NCI-H2196 treated with DMSO at 0.1 percent for 48 hours (cell line): ENCODE data around the gene COL16A1.

ENCODE experiments used
- DNase-seq: peaks from one replicate; lab custom pipeline; 2025; ENCODE audit not compliant: unreplicated experiment; lab: John Stamatoyannopoulos, UW

Gene COL16A1

DNA sequence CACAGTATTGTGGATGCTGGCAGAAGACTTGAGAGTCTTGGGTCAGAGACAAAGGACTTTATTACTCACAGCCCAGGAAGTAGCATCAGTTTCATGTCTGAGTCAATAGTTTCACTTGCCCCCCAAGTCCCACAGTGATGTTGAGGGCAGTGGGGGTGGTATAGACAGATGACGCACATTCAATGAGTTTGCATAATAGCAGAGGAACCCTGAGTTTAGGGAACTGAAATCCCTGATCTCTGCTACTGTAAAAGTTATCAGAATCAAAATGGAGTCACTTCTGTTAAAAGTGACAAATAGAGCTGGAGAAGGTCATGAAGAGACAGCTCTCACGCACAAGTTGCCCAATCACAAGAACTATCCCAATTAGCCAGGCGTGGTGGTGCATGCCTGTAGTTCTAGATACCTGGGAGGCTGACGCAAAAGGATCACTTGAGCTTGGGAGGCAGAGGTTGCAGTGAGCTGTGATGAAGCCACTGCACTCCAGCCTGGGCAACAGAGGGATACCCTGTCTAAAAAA lies 97.8 kb downstream of the COL16A1 start:
- no peak for DNase-seq
